Skeletal muscle satellite cell (primary cell): ENCODE results near the gene LRP8.
"Not testable (repeated sequence)": the region's sequence is repeated elsewhere in the genome, so short reads cannot be mapped to it uniquely, and the experiment has no call there.

Source experiments
- H3K27me3 ChIP-seq: 2 replicates; pipeline ENCODE4 v1.7.0; 2013; ENCODE audit warnings: low read length; ENCODE audit not compliant: control insufficient read depth, insufficient read depth
- H3K36me3 ChIP-seq: 2 replicates; pipeline ENCODE4 v1.7.0; 2013; ENCODE audit warnings: mild to moderate bottlenecking, control low read depth, low read length; ENCODE audit not compliant: insufficient read depth
- H3K4me1 ChIP-seq: 2 replicates; pipeline ENCODE4 v1.7.0; 2013; ENCODE audit warnings: low read length; ENCODE audit not compliant: control insufficient read depth, insufficient read depth
- H3K4me2 ChIP-seq: 2 replicates; pipeline ENCODE4 v1.7.0; 2013; ENCODE audit warnings: mild to moderate bottlenecking, low read length
- H3K4me3 ChIP-seq: 2 replicates; pipeline ENCODE4 v1.7.0; 2013; ENCODE audit warnings: low read length
- H3K9ac ChIP-seq: 2 replicates; pipeline ENCODE4 v1.7.0; 2013; ENCODE audit warnings: mild to moderate bottlenecking, low read depth, low read length, moderate library complexity
- H3K9me3 ChIP-seq: replicated peaks from 2 replicates; pipeline ENCODE4 v1.7.0; 2013; ENCODE audit warnings: mild to moderate bottlenecking, control low read depth, low read length

The LRP8 gene

GRCh38 chr1:53283156-53283555 is 44.7 kb downstream of the LRP8 start:
- not testable (repeated sequence) for H3K4me1 ChIP-seq, H3K9ac ChIP-seq, H3K4me2 ChIP-seq, H3K9me3 ChIP-seq, H3K27me3 ChIP-seq, H3K4me3 ChIP-seq
- peaks cover 21% of the 10 kb centered on the region for H3K36me3 ChIP-seq

GRCh38 chr1:53281133-53281532 is 46.7 kb downstream of the LRP8 start:
- Histone ChIP-seq H3K4me2 (no peak overlapping the region), H3K27me3 (no peaks in the 10 kb centered on the region), H3K4me1 (no peaks in the 10 kb centered on the region), H3K9me3 (no peaks in the 10 kb centered on the region), H3K4me3 (no peak overlapping the region), H3K36me3 (peaks cover 15% of the 10 kb centered on the region), H3K9ac (no peak overlapping the region)

GRCh38 chr1:53280496-53280895 is 47.4 kb downstream of the LRP8 start:
- Histone ChIP-seq H3K36me3 (peaks cover 14% of the 10 kb centered on the region), H3K4me3 (no peak overlapping the region), H3K27me3 (no peaks in the 10 kb centered on the region), H3K4me2 (no peak overlapping the region), H3K4me1 (no peaks in the 10 kb centered on the region), H3K9me3 (no peaks in the 10 kb centered on the region), H3K9ac (no peak overlapping the region)

GRCh38 chr1:53279296-53280200 is 48.3 kb downstream of the LRP8 start:
- H3K27me3 ChIP-seq = no peaks in the 10 kb centered on the region
- no peaks in the 10 kb centered on the region for H3K4me1 ChIP-seq
- no peaks in the 10 kb centered on the region for H3K9me3 ChIP-seq
- H3K4me3 ChIP-seq = no peak overlapping the region
- no peak overlapping the region for H3K9ac ChIP-seq
- peaks cover 12% of the 10 kb centered on the region for H3K36me3 ChIP-seq
- H3K4me2 ChIP-seq = no peak overlapping the region

- H3K4me3 ChIP-seq = no peak overlapping the region
- H3K9ac ChIP-seq = no peak overlapping the region
- H3K9me3 ChIP-seq = no peaks in the 10 kb centered on the region
- H3K4me1 ChIP-seq = no peaks in the 10 kb centered on the region
- no peak overlapping the region for H3K4me2 ChIP-seq
- no peaks in the 10 kb centered on the region for H3K27me3 ChIP-seq
- H3K36me3 ChIP-seq = peaks cover 15% of the 10 kb centered on the region
Measured at GRCh38 chr1:53278298-53278725, 49.6 kb downstream of the LRP8 start.

GRCh38 chr1:53277326-53277725 is 50.5 kb downstream of the LRP8 start:
- Histone ChIP-seq H3K9ac (no peak overlapping the region), H3K4me1 (no peaks in the 10 kb centered on the region), H3K9me3 (no peaks in the 10 kb centered on the region), H3K4me2 (no peak overlapping the region), H3K4me3 (no peak overlapping the region), H3K27me3 (no peaks in the 10 kb centered on the region), H3K36me3 (peaks cover 13% of the 10 kb centered on the region)

GRCh38 chr1:53276902-53277281 is 51.0 kb downstream of the LRP8 start:
- no peaks in the 10 kb centered on the region for H3K9me3 ChIP-seq
- H3K9ac ChIP-seq = no peak overlapping the region
- H3K36me3 ChIP-seq = peaks cover 13% of the 10 kb centered on the region
- no peaks in the 10 kb centered on the region for H3K27me3 ChIP-seq
- H3K4me3 ChIP-seq = no peak overlapping the region
- no peak overlapping the region for H3K4me2 ChIP-seq
- H3K4me1 ChIP-seq = no peaks in the 10 kb centered on the region

- no peaks in the 10 kb centered on the region for H3K9me3 ChIP-seq
- H3K4me2 ChIP-seq = no peak overlapping the region
- peaks cover 11% of the 10 kb centered on the region for H3K36me3 ChIP-seq
- H3K4me1 ChIP-seq = no peaks in the 10 kb centered on the region
- no peak overlapping the region for H3K9ac ChIP-seq
- no peak overlapping the region for H3K4me3 ChIP-seq
- no peaks in the 10 kb centered on the region for H3K27me3 ChIP-seq
Measured at GRCh38 chr1:53276153-53276901, 51.5 kb downstream of the LRP8 start.

GRCh38 chr1:53275566-53275965 is 52.3 kb downstream of the LRP8 start:
- Histone ChIP-seq H3K4me1 (no peaks in the 10 kb centered on the region), H3K27me3 (no peaks in the 10 kb centered on the region), H3K4me3 (no peak overlapping the region), H3K4me2 (no peak overlapping the region), H3K36me3 (peaks cover 16% of the 10 kb centered on the region), H3K9ac (no peak overlapping the region), H3K9me3 (no peaks in the 10 kb centered on the region)

GRCh38 chr1:53274541-53275185 is 53.2 kb downstream of the LRP8 start:
- H3K27me3 ChIP-seq = no peaks in the 10 kb centered on the region
- no peak overlapping the region for H3K9ac ChIP-seq
- H3K4me2 ChIP-seq = no peak overlapping the region
- no peak overlapping the region for H3K4me3 ChIP-seq
- H3K9me3 ChIP-seq = no peaks in the 10 kb centered on the region
- H3K4me1 ChIP-seq = no peaks in the 10 kb centered on the region
- peaks cover 16% of the 10 kb centered on the region for H3K36me3 ChIP-seq

GRCh38 chr1:53274026-53274425 is 53.8 kb downstream of the LRP8 start:
- no peaks in the 10 kb centered on the region for H3K27me3 ChIP-seq
- H3K4me3 ChIP-seq = no peak overlapping the region
- H3K9ac ChIP-seq = no peak overlapping the region
- H3K9me3 ChIP-seq = no peaks in the 10 kb centered on the region
- peaks cover 16% of the 10 kb centered on the region for H3K36me3 ChIP-seq
- H3K4me2 ChIP-seq = no peak overlapping the region
- H3K4me1 ChIP-seq = no peaks in the 10 kb centered on the region
